CD4-positive, alpha-beta T cell treated with Interleukin-17A for 1 hour (primary cell): Measurements from ENCODE around the gene CTNNA3.
"Not testable (repeated sequence)": the region's sequence is repeated elsewhere in the genome, so short reads cannot be mapped to it uniquely, and the experiment has no call there.

Experiments
- DNase-seq: peaks from one replicate; pipeline ENCODE4 v3.0.0-alpha.2; 2020

The CTNNA3 gene

GRCh38 chr10:66505003-66505657 lies 1190.9 kb downstream of the CTNNA3 start:
- no peak for DNase-seq

GRCh38 chr10:66501356-66501755 lies 1194.6 kb downstream of the CTNNA3 start:
- no peak for DNase-seq

- no peak for DNase-seq
Measured at GRCh38 chr10:66483966-66484365, 1212.0 kb downstream of the CTNNA3 start.

GRCh38 chr10:66472156-66472555 lies 1223.8 kb downstream of the CTNNA3 start:
- DNase-seq = no peak

- no peak for DNase-seq
Measured at GRCh38 chr10:66467042-66467441, 1229.0 kb downstream of the CTNNA3 start.

GRCh38 chr10:66466622-66467021 lies 1229.4 kb downstream of the CTNNA3 start:
- DNase-seq = no peak

- DNase-seq = no peak
Measured at GRCh38 chr10:66463611-66464010, 1232.4 kb downstream of the CTNNA3 start.

- no peak for DNase-seq
Measured at GRCh38 chr10:66457629-66458028, 1238.4 kb downstream of the CTNNA3 start.

- DNase-seq = no peak
Measured at GRCh38 chr10:66455304-66455703, 1240.7 kb downstream of the CTNNA3 start.

- no peak for DNase-seq
Measured at GRCh38 chr10:66440568-66440967, 1255.4 kb downstream of the CTNNA3 start.

- no peak for DNase-seq
Measured at GRCh38 chr10:66414943-66415342, 1281.1 kb downstream of the CTNNA3 start.

GRCh38 chr10:66405566-66405965 lies 1290.4 kb downstream of the CTNNA3 start:
- DNase-seq = no peak

GRCh38 chr10:66398669-66399068 lies 1297.3 kb downstream of the CTNNA3 start:
- DNase-seq = no peak

GRCh38 chr10:66394342-66395063 lies 1301.5 kb downstream of the CTNNA3 start:
- no peak for DNase-seq

GRCh38 chr10:66390926-66391325 lies 1305.1 kb downstream of the CTNNA3 start:
- no peak for DNase-seq

- DNase-seq = no peak
Measured at GRCh38 chr10:66381045-66381444, 1315.0 kb downstream of the CTNNA3 start.

GRCh38 chr10:66378117-66378876 lies 1317.7 kb downstream of the CTNNA3 start:
- DNase-seq = no peak

- no peak for DNase-seq
Measured at GRCh38 chr10:66368146-66368545, 1327.8 kb downstream of the CTNNA3 start.

GRCh38 chr10:66366163-66366562 lies 1329.8 kb downstream of the CTNNA3 start:
- no peak for DNase-seq

GRCh38 chr10:66365686-66366085 lies 1330.3 kb downstream of the CTNNA3 start:
- no peak for DNase-seq

GRCh38 chr10:66362522-66362921 lies 1333.5 kb downstream of the CTNNA3 start:
- no peak for DNase-seq

GRCh38 chr10:66353822-66354221 lies 1342.2 kb downstream of the CTNNA3 start:
- DNase-seq = not testable (repeated sequence)

GRCh38 chr10:66353422-66353821 lies 1342.6 kb downstream of the CTNNA3 start:
- no peak for DNase-seq
